IPS-NIHi7 (cell line): Measurements from ENCODE around the gene FEV.

Source experiments
- DNase-seq: peaks from one replicate; pipeline ENCODE4 v3.0.0; 2012; ENCODE audit warnings: mixed read lengths; ENCODE audit errors: extremely low spot score

FEV gene

DNA sequence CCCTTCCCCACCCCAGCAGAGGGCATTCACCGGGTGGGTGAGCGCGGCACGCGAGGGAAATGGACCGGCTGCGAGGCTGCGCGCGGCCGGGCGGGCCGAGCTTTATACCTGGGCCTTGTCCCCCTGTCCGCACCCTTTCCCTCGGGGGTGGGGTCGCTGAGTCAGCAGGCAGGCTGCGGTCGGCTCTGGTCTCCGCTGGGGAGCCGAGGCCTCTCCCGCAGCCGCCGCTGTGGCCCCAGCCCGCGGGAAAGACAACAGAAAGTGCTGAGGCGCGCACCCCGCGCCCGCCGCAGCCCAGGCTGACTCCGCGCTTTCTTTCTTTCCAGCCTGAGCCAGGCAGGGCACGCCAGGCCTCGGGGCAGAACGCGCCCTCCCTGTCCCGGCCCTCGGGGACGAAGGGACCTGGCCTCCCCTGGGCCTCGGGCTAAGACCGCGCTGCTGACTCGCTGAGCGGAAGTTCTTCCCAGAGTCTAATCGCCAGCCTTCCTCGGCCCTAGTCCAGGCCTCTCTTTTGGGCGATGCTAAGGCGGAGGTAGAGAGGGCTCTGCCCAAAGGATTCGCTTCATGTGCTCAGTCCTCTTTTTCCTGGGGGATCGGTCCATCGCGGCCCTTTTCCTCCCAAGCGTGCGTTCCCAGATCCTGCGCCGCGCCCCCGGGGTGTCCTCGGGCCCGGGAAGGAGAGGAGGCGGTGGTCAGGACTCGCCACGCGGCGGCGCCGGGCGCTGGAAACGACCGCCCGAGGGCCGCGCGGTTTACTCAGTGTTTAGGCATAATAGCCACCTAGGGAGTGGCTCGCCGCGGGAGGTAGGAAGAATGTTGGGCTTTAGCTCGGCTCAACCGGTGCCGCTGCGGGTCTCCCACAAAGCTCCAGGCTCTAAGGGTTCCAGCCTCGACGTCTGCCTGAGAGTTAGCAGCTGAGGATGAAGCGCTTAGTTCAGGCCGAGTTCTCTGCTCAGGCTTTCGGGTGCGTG, 8.6 kb upstream of the FEV start, which contains the start of gene CRYBA2:
CRYBA2 (minus strand) TSS at position 78 of the 971 bp plus-strand sequence. CDS start 246 bp downstream, outside the sequence.
- no peak for DNase-seq

- no peak for DNase-seq
Observed at GRCh38 chr2:218992703-218993344, 7.8 kb upstream of the FEV start.

GRCh38 chr2:218992196-218992595, 7.2 kb upstream of the FEV start:
- no peak for DNase-seq

GRCh38 chr2:218991674-218992168, 6.7 kb upstream of the FEV start:
- DNase-seq = no peak

DNA sequence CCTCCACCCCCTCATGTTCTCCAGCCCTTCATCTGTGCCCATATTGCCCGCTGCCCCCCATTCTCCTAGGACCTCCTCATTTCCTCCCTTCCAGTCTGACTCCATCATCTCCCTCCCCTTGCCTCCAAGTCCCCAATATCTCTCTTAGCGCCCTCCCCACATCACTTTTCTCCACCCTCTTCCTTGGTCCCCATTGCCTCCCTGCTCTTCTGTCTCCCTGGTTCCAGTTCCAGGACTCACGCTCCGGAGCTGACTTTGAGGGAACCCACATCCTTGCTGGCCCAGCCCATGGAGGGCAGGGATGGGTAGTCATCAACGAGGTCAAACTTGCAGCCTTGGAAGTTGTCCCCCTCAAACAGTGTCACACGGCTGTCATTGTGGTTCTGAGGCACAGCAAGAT, 5.6 kb upstream of the FEV start:
- no peak for DNase-seq

GRCh38 chr2:218990052-218990451, 5.1 kb upstream of the FEV start:
- DNase-seq = no peak

- DNase-seq = no peak
Observed at GRCh38 chr2:218988650-218989049, 3.7 kb upstream of the FEV start.

DNA sequence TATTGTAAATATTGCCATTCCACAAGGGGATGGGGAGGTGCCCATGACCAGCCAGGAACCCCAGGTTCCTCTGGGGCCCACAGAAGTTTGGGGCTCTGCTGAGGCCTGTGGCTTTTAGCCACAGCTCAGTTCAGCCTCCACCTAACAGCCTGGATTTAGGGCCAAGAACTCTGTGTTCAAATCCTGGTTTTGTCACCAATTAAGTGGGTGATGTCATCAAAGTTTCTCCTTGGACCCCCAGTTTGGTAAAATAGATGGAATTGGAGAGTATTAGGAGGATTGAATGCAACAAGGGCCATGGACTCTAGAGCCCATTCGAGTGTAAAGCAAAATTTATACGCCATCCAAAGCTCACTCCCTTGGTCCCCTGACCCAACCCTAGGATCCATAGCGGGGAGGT, 3.2 kb upstream of the FEV start:
- no peak for DNase-seq

- no peak for DNase-seq
Observed at GRCh38 chr2:218986148-218986761, 1.3 kb upstream of the FEV start.

DNA sequence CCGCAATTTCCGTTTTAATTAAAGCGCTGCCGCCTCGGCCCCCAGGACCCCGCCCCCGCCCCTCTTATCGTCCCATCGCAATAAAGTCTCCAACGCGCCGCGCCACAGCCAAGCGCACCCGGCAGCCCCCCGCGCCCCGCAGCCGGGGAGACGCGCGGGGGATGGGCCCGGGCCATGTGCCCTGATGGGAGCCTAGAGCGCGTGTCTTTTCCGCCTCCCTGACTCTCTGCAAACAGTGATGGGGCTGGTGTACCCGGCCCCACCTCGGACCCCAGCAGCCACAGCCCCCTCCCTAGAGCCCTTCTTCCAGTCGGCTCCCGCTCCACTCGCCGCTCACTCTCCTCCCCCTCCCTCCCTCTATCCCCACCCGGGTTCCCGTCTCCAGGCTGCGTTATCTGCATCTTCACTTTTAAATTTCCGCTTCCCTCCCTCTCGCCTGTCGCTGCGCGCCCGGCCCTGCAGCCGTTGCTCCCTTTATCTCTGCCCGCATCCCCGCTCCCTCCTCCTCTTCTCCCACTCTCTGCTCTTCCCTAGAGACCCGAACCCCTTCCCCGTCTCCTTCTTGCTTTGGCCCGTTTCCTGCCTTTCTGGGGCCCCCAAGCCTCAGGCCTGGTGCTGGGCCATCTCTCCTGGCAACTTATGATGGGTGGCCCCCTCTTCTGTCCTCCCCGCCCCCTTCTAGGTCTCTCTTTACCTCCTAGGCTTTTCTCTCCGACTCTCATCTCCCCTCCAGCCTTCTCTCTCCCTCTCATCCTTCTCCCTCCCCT, 524 bp upstream of the FEV start:
- DNase-seq = peak; percentile 57

DNA sequence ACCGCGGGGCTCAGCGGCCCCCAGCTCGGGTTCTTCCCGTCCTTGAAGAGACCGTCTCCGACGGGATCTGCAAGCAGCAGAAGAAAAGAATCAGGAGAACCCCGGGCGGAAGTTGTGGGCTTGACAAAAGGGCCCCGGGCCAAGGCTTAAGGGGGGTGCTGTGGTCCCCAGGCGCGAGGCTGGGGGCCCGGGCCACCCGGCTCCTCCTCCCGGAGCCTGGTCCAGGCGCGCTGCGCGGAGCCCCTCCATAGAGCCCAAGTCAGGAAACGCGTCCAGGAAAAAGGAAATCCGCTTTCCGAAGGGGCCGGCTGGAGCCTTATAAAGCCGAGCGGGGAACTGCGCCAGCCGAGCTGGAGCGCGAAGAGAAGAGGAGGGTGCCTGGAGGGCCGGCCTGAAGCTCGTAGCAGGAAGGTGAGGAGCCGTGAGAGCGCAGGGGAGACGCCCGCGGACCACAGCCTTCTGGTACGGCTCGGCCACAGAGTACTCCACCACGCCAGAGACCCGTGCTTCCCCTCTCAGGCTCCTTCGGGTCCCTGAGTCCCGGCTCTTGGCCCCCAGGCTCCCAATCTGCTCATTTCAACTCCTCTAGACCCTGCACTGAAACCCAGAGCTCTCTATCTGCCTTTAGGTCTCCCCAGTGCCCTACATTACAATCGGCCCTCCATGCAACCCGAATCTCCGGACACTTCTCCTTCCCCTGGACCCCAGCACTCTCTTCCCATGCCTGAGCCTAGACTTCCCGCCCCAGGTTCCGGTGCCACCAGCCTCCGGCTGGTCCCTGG, 554 bp downstream of the FEV start:
- DNase-seq = no peak

DNA sequence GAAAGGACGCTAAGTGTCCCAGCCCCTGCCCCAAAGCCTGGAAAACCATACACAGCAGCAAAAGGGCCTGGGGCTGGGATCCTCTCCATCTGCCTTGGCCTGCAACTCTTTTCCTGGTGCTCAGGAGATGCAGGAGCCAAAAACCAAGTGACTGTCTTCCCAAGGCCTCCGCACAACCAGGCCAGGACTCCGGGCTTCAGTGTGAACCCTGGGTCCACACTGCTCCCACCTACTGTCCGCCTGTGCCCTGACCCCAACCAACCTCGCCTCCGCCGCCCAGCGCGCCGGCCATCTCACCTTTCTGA, 1.1 kb downstream of the FEV start:
- DNase-seq = no peak

DNA sequence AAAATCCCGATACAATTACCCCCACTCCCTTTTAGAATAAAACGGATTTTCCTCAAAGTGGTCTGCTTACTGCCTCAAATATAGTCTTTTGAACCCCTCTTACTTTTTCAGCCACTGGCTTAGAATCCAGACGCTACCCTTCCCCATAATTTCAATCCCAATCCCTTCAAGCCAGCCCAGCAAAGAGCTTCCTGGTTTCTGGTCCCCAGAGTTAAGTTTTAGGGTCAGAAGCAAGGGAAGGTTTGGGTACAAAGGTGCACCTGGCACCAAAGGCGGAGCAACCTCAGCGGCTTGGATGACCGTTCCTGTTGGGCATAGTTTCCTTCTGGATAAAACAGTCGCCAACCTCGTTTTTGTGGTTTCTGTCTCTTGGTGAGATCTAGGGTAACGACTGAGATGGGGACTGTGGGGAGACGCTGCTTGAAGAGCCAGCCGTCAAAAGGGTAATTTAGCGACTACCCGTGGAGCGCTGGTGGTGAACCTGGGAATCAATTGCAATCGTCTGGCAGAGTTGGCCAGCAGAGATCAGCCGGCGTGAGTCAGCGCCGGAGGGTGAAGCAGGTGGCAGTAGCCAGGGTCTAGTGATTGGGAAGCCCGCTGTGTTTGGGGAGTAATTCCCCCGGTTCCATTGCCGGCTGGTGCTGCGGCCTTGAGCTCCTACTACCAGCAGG, 1.6 kb downstream of the FEV start:
- no peak for DNase-seq

DNA sequence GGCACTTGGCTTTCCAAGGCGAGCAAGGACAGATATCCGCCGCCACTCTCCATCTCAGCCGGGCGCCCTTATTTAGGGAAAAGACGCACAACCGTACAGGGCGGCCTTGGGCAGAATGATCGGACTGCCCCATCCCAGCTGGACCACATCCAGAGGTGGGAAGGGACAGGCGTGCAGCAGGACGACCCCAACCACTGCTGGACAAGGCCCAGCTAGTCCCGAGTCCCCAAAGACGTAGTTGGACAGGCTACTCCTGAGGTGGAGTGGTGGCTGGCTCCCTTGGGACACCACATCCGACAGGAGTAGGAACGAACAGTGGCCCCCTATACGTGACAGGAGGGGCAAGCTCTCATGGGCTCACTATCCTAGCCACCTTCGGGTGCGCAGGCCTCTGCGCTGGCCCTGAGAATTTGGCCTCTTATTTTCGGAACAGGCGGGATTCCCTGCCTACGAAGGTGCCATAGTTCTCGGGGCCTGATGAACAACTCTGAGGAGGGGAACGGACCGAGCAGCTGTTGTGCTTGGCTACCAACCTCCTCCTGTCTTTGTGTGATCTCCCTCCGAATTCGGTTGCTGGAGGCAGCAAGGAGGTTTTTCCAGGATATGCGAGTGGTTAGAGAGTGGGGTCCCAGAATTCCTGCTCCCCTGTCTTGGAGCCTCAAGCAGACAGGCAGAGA, 2.3 kb downstream of the FEV start:
- DNase-seq = no peak

- DNase-seq = no peak
Observed at GRCh38 chr2:218981881-218982585, 3.0 kb downstream of the FEV start.

GRCh38 chr2:218981390-218981880, 3.5 kb downstream of the FEV start:
- no peak for DNase-seq

DNA sequence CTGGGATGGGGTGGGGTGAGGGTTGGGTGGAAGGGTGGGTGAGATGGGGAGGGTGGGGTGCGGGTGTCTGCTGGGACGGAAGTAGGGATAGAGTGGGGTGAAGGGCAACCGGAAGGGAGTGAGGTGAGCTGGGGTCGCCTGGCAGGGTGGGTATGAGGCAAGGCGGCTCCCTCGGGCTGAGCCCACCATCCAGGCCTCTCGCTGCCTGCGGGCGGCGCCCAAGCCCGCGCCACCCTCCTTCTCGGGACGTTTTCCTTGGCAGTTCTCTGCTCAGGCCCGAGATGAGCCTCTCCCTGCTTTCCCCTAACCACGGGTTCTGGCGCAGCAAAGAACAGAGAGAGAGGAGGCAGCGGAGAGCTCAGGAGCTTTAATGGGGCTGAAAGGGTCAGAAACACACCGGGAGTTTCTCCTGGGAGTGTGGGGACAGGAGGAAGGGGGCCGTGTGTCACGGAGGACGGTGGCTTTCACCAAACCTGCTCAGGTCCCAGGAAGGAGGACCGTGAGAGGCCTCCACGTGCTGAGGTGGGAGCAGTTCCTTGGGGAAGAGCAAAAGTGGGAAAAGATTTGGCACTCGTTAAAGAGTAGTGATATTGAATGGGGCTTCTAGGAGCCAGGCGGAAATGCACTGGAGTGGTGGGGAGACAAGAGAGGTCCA, 4.1 kb downstream of the FEV start:
- no peak for DNase-seq
